NAMALWA (cell line): ENCODE data around the gene FNBP1L.

ENCODE experiments used
- DNase-seq: peaks from one replicate; pipeline ENCODE4 v3.0.0-alpha.2; 2015; ENCODE audit warnings: low spot score

FNBP1L gene

GRCh38 chr1:93489756-93490155, 41.8 kb downstream of the FNBP1L start:
- no peak for DNase-seq

DNA sequence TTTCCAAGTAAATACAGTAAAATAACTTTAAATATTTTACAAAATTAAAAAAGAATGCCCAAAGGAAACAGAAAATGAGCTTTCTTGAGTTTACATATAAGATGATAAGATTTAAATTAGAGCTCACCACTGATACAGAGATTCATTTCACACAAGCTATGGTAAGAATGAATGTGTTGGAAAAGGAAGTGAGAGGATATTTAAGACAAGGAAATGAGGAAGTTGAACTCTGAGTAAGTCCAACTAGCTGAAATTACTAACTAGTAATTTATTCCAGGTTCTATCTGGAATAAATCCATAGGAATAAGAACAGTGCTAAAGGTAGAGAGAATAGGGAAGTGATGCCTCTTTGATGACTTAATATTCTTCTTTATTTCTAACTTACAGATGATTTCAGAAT, 42.4 kb downstream of the FNBP1L start:
- DNase-seq: no peak

GRCh38 chr1:93495911-93496310, 48.0 kb downstream of the FNBP1L start:
- no peak for DNase-seq

- DNase-seq: no peak
Measured at GRCh38 chr1:93496520-93496919, 48.6 kb downstream of the FNBP1L start.

DNA sequence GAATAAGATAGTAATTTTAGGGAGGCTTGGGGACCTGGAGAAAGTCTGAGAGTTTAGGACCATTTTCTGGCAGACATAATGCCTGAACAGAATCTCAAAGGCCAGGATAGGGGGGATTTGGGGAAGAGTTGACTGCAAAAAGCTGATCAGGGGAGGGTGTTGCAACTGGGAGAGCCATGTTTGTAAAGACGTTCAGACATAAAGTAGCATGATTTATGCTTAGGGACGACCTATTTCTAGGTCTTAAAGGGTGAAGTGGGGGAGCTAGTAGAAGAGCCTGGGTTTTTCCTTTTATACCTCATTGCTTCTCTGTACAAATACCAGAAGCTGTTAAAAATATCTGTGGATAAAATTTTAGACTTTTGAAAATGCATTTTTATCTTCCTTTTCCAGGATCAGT, 51.2 kb downstream of the FNBP1L start:
- DNase-seq: no peak

DNA sequence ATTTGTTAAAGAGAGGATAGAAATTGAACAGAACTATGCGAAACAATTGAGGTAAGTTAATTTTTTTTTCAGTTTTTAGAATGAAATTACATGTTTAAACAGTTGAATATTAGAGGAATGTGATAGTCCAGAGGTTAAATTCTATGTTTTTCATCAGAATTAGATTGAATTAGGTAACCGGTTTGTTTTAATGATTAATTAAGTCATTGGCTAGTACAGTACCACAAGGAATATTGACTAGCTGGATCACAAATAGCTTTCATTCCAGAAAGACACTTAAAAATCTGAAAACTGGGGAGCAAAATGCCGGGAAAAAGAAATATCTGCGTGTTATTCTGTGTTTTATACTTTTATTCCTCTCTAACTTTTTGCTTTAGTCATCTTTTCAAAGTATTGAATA, 51.6 kb downstream of the FNBP1L start:
- DNase-seq: no peak

DNA sequence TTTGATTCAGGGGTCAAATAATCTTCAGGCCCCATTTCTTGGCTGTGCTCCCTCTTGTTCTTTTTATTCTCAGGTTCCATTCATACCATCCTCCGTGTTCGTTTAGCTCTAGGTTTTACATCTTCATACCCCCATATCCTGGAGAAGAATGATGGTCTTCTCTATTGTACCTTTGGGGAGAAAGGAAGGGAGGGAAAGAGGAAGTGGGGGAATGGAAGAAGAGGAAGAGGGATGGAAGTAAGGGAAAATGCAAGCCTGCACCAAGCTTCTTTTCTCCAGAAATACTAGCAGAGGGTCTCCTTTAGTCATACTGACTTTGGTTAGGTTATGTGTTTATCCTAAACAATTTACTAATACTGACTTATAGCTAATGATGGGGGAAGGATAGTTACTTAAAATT, 52.4 kb downstream of the FNBP1L start:
- DNase-seq: no peak

DNA sequence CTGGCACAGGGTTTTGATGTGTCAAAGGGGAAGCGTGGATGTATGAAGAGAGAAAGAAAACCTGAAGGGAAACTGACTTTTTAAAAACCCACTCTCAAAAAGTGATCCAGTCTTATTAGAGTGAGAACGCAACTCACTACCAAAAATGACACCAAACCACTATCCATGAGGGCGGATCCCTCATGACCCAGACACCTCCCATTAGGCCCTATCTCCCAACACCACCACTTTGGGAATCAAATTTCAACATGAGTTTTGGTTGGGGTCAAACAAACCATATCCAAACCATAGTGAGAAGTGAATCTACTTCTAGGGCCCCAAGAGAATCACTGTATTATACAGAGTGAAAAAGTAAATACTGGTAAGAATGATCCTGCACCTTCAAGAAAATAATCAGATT, 53.5 kb downstream of the FNBP1L start:
- no peak for DNase-seq

GRCh38 chr1:93501829-93502369, 54.0 kb downstream of the FNBP1L start:
- no peak for DNase-seq

DNA sequence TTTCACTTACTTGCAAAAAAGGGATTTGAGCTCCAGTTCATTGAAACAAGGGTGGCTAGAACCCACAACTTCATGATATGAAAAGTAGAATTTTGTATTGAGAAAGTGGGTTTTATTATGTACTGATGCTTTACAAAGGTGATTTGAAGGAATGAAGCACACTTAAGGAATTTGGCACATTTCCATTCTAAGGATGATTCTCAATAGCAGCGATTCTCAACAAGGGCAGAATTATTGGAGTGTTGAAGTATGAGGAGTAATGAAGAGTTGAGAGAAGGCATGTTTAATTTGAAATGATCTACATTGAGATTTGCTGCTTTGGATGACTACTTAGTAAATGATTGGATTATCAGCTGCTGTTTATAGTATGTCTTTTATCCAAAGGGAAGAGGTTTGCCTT, 54.7 kb downstream of the FNBP1L start:
- no peak for DNase-seq

GRCh38 chr1:93503163-93503562, 55.2 kb downstream of the FNBP1L start:
- DNase-seq: no peak

DNA sequence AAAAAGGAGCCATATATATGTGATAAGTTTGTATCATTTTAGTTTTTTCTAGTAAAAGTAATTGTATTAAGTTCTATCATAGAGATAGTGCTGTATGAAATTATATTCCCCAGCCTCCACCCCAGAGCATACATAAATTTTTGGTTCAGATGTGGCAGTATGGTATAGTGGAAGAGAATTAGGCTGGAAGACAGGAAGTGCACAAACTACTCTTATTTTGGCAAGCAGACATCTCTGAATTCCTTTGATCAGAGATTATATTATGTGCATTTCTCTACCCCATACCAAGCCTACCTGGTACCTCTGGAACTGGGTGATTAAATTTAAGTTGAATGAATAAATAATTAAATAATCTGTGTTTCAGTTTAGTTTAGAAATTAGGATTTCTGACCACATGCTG, 55.9 kb downstream of the FNBP1L start:
- no peak for DNase-seq

GRCh38 chr1:93504247-93505033, 56.5 kb downstream of the FNBP1L start:
- DNase-seq: no peak

- DNase-seq: no peak
Measured at GRCh38 chr1:93506126-93506525, 58.2 kb downstream of the FNBP1L start.

GRCh38 chr1:93516164-93516563, 68.2 kb downstream of the FNBP1L start:
- no peak for DNase-seq

DNA sequence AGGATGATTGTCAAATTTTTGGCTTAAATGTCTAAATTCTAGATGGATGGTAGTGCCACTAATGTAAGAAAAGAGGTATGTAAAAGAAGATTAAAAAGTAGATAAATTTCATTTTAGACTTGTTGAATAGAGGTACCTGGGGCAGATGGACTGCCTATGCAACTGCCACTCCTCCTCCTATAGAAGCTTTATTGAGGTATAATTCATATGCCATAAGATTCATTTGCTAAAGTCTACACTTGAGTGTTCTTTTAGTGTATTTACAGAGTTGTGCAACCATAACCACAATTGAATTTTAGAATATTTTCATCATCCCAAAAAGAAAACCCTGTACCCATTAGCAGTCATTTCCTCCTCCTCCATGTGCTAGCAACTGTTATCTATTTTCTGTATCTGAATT, 70.6 kb downstream of the FNBP1L start:
- DNase-seq: no peak

DNA sequence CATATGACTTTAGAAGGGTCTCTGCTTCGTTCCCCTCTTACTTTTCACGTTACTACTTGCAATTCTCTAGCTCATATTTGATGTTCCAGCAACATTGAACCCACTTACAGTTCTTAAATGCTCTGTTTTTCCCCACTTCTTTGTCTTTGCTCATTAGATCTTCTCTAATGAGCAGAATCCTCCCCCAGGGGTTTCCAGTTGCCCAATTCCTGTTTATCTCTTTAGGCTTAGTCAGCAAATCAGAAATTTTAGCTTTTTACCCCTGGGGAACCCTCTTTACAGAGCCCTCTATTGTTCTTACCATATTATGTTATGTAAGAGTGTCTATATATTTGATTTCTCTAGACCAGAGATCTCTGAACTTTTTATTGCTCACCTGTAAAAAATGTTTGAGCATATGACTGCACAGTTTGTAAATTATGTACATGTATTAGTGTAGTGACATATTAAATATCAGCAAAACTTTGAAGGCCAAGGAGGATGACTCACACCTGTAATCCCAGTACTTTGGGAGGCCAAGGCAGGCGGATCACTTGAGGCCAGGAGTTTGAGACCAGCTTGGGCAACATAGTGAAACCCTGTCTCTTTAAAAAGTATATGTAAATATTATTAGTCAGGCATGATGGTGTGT, 71.4 kb downstream of the FNBP1L start:
- no peak for DNase-seq

- no peak for DNase-seq
Measured at GRCh38 chr1:93521618-93522017, 73.7 kb downstream of the FNBP1L start.

DNA sequence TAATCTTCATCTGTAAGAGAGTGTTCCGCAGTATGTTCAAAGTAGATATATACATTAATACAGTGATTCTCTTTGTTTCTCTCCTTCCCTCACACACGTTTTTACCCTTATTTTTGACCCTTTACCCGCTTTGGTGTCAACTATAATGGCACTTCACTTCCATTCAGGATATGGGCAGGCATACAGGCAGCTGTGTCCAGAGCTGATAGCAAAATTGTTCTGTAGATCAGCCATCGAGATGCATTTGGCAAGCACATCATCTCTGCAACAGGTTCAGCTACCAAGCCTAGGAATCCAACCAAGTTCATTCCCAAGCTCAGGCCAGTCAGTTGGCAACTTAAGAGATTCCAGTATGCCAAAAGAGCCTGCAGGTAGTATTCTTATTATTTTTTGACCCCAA, 74.8 kb downstream of the FNBP1L start:
- DNase-seq: no peak

DNA sequence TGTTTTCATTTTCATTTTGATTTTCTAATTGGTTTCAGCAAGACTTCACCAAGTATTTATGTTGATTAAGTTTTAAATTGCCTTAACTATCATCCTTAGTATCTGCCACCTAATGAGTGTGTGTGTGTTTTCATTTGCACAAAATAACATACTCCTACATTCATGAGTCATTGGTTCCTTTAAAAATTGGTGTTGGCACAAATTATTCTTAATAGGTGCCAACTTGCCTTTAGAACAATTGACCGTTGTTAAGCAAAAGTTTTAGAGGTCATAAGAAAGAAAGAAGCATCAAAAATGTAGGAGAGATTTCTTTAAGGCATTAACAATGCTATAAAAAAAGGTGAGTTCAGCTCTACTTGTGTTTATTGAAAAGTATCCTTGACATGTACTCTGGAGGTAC, 77.5 kb downstream of the FNBP1L start:
- DNase-seq: no peak

DNA sequence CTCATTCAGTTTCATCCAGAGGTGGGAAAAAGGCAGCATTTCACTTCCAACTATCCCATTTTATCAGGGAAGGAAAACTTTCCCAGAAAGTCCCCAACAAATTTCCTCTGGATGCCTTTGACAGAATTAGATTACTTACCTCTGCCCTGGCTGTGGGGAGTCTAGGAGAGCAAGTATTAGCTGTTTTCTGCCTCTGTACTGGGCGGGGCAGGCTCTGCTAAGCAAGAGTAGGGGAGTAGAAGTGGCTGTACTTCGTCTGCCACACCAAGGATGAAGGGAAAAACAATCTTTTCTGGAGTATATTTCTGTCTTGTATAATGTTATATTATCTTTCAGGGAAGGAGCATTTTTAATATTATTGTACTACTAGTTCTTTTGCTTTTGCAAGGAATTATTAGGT, 78.5 kb downstream of the FNBP1L start:
- no peak for DNase-seq

GRCh38 chr1:93528412-93528811, 80.5 kb downstream of the FNBP1L start:
- DNase-seq: peak; percentile 43

- DNase-seq: no peak
Measured at GRCh38 chr1:93531193-93531592, 83.3 kb downstream of the FNBP1L start.
